Measurements from ENCODE around the gene GARIN5A.
"Not testable (repeated sequence)": the region's sequence is repeated elsewhere in the genome, so short reads cannot be mapped to it uniquely, and the experiment has no call there.

GARIN5A gene

DNA sequence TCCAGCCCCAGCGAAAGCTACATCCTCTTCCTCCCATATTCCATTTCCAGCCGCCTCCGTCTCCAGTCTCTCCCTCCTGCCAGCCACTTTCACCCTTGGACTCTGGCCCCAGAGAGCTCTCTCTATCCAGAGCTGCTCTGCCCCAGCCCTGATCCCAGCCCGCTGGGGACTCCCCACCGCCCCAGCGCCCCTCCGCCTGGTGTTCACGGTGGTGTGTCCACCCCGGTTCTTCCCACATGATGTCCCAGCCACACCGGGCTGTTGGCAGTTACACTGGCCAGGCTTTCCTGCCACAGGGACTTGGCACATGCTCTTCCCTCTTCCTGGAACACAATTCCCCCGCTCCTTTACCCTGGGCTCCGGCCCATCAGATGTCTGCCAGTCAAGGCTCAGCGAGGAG is 11.6 kb downstream of the GARIN5A start:
- no peak for DNase-seq (ENCODE audit: low spot score)

DNA sequence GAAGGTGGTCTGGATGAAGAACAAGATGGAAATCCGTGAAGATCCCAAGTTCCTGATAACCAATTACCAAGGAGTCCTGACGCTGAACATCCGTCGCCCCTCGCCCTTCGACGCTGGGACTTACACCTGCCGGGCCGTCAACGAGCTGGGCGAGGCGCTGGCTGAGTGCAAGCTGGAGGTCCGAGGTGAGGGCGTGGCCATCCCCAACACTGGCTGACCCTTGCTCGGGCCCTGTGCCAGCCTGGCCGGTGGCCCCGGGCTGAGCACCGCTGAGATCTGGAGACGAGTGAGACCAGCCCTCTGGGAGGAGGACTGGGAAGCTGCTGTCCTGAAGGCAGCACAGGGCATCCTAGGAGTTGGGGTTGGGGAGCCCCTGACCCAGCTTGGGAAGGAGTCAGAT is 12.3 kb downstream of the GARIN5A start:
- DNase-seq (ENCODE audit: low spot score), result no peak

DNA sequence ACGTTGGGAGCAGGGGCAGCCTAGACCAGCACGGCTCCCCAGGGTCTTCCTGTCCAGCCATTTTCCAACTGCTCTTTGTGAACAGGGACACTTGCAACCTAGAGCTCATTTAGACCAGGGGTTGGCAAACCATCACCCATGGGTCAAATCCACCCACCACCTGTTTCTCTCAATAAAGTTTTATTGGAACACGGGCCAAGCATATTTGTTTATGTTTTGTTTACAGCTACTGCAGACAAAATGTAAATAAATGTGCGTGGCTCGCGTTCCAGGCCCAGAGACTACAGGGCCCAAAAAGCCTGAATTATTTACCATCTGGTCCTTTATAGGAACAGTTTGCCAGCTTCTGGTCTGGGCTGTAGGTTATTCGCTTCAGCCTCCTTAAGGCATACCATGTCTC is 13.7 kb downstream of the GARIN5A start:
- DNase-seq (ENCODE audit: low spot score), result no peak

DNA sequence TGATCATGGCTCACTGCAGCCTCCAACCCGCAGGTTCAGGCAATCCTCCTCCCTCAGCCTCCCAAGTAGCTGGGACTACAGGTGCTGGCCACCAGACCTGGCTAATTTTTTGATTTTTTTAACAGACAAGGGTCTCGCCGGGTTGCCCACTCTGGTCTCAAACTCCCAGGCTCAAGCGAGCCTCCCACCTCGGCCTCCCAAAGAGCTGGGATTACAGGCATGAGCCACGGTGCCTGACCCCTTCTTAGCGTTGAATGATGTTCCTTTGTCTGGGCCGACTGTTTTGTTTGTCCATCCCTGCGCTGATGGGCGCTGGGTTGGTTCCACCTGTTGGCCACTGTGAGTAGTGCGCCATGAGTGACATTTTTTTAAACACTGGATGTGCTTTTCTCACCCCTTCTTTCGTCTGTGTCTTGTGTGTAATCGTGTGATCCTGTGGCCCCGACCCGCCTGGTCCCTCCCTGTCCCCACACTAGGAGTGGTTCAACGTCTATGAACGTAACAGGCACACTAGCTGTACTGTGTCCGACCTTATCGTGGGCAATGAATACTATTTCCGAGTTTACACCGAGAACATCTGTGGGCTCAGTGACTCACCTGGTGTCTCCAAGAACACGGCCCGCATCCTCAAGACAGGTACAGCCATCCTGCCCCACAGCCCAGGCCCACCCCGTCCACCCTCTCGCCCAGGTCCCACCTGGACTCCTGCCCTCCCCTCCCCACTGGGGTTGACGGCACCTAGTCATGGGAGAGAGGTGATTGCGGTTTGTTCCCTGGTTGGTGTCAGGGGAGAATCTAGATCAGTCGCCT is 15.4 kb downstream of the GARIN5A start:
- DNase-seq (ENCODE audit: low spot score), result peak; percentile 83

DNA sequence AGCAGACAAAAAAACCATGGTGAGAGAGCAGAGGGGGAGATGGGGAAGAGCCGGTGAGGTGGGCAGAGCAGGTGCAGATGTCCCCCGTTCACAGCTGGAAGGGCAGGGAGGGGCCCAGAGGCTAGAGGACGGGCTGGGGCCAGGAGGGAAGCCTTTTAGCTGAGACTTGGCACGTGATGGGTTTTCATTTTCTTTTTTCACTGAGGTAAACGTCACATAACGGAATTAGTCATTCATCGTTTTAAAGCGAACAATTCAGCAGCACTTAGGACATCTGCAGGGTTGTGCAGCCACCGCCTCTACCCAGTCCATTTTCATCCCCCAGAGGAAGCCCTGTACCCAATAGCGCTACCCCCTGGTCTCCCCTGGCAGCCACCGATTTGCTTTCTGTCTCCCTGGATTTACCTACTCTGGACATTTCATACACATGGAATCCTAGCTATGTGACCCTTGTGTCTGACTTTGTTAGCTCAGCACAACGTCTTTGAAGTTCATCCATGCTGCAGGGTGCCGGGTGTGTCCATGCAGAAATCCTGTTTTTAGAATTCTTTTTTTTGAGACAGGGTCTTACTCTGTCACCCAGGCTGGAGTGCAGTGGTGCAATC is 16.4 kb downstream of the GARIN5A start:
- DNase-seq (ENCODE audit: low spot score), result peak; percentile 72

DNA sequence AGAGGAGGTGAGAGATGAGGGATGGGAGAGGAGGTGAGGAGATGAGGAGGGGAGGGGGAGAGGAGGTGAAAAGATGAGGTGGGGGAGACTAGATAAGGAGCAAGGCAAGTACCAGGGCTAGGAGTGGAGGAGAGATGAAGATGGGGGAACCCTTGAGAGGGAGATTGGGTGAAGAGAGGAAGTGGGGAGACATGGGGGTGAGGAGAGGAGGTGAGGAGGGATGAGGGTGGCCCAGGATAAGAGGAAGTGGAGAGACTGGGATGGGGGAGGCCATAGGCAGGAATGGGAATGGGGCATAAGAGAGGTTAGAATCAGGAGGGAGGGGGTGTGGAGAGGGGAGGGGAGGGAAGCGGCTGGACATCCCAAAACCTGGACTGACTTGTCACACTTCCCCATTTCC is 17.0 kb downstream of the GARIN5A start:
- DNase-seq (ENCODE audit: low spot score), result no peak

DNA sequence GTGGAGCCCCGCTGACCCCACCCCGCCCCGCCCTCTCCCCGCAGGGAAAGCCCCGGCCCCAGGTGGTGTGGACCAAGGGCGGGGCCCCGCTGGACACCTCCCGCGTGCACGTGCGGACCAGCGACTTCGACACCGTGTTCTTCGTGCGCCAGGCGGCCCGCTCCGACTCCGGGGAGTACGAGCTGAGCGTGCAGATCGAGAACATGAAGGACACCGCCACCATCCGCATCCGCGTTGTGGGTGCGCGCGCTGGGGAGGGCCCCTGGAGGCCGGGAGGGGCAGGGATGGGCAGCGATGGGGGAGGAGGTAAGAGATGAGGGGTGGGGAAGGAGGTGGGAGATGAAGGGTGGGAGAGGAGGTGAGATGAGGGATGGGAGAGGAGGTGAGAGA is 17.6 kb downstream of the GARIN5A start:
- DNase-seq (ENCODE audit: low spot score), result no peak

DNA sequence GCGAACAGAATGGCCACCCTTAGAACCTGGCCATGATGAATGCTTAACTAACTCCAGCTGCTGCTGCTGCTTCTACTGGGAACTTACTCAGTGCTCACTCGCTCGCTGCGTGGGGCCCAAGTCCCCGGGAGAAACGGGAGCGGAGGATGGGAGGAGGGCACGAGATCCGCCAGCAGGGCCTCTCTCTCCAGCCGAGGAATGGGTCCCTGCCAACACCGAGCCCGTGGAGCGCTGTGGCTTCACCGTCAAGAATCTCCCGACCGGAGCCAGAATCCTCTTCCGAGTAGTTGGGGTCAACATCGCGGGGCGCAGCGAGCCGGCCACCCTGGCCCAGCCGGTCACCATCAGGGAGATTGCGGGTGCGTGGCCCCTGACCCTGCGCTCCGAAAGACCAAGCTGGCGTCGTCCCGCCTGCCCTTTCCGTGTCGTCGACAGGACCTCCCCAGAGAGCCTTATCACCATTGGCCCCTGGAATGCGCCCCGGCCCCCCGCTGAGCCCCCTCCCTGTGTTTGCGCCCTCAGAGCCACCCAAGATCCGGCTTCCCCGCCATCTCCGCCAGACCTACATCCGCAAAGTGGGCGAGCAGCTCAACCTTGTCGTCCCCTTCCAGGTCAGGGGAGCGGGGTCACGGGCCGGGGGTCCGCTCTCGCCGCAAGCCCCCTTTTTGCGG is 18.1 kb downstream of the GARIN5A start:
- DNase-seq (ENCODE audit: low spot score), result no peak

DNA sequence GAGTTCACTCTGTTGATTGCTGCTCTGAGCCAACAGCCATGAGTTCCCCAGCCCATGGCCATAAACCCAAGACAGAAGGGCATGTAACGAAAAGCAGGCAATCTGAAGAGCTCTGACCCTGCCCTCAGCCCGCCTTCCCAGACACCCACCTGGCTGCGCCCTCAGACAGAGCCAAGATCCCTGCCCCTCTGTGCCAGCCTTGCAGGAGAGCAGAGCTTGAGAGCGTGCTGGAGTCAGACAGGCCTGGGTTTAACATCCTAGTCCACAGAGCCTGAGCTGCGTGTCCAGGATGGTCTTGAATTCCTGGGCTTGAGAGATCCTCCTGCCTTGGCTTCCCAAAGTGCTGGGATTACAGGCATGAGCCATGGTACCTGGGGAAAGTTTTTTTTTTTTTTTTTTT is 19.3 kb downstream of the GARIN5A start:
- DNase-seq (ENCODE audit: low spot score), result no peak

DNA sequence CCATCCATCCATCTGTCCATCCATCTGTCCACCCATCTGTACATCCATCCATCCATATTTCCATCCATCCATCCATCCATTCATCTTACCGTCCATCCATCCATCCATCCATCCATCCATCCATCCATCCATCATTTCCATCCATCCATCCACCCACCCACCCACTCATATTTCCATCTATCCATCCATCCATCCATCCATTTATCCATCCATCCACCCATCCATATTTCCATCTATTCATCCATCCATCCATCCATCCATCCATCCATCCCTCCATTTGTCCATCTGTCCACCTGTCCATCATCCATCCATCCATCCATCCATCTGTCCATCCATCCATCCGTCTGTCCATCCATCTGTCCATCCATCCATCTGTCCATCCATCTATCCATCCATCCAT is 20.7 kb downstream of the GARIN5A start:
- no peak for DNase-seq (ENCODE audit: low spot score)

DNA sequence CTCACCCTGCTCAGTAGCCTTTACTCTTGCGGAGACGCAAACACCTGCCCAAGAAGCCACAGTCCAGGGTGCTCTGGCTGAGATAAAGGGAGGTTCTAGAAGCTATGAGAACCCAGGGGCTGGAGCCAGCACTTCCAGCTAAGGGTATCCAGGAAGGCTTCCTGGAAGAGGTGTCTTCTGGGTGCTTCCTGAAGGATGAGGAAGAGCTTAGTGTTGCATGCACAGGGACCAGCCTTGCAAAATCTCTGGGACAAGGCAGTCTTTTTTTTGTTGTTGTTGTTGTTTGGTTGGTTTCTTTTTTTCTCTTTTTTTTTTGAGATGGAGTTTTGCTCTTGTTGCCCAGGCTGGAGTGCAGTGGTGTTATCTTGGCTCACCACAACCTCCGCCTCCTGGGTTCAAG is 23.4 kb downstream of the GARIN5A start:
- DNase-seq (ENCODE audit: low spot score), result no peak

DNA sequence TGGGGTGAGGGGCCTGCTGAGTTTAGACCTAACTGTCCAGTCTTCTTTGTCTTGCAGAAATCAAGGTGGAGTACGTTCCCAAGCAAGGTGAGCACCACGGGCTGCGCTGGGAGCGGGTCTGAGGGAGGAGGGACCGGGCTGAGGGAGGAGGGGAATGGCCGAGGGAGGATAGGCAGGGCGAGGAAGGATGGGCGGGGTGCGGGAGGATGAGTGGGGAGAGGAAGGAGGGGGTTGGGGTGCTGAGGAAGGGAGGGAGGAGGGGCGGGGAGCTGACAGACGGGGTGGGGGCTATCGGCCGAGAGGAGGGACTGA is 25.5 kb downstream of the GARIN5A start:
- DNase-seq (ENCODE audit: low spot score), result no peak

DNA sequence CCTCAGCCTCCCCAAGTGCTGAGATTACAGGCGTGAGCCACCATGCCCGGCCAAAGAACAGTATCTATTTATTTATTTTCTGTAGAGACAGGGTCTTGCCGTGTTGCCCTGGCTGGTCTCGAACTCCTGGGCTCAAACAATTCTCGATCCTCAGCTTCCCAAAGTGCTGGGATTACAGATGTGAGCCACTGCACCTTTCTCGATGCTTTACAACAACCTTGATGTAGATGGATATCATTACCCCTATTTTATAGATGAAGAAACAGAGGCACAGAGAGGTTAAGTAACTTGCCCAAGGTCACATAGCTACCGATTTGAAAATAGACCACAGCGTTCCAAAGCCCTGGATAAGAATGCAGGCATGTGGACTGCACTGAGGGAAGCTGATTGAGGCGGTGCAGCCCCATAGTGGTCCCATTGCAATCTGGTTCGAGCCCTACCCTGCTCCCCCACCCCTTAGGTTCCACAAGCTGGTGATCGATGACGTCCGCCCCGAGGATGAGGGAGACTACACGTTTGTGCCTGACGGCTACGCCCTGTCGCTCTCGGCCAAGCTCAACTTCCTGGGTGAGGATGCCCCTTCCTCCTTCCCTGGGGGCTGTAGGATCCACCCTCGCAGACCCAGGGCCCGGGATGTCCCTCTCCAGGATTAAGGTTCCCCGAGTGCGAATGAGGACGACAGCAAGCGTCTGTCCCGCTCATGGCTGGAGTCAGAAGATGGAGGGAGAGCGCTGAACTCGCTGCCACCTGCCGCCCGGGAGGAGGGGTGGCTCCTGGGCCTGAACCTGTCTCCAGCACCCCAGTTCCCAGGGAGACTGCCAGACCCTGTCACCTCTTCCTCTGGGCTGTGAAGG is 26.1 kb downstream of the GARIN5A start:
- DNase-seq (ENCODE audit: low spot score), result no peak

DNA sequence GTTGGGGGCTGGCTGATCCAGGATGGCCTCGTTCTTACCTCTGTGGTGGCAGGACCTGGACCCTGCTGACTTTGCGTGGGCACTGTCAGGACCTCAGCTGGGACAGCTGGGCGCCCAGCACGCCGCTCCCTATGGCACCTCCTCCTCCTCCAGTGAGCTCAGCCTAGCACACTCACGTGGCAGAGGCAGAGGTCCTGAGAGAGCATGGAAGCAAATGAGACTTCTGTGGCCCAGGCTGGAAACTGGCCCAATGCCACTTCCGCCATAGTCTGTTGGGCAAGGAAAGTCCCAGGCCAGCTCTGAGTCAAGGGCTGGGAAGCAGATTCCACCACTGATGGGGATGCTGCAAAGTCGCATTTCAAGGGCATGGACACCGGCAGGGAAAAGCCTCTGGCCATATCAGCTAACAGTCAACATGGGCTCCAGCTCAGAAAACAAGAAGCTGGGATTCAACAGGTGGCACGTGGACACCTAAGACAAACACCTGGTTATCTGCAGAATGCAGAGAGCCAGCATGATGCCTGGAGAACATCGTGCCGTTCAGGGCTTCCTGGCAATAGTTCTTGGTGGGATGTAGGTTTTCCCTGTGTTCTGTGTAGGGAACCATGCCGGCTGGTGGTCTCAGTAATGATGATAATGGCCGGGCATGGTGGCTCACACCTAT is 27.3 kb downstream of the GARIN5A start:
- DNase-seq (ENCODE audit: low spot score), result no peak

DNA sequence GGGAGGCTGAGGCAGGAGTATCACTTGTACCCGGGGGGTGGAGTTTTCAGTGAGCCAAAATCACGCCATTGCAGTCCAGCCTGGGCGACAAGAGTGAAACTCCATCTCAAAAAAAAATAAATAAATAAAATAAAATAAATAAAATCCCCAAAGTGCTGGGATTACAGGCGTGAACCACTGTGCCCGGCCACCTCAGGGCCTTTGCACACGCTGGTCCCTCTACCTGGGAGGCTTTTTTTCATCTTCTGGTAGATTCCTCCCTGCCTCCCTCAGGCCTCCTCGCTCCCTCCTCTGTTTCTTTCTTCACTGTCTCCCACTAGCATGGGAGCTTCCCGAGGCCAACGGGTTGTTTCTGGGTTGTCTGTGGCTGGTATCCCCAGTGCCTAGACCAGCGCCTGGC is 28.9 kb downstream of the GARIN5A start:
- no peak for DNase-seq (ENCODE audit: low spot score)

DNA sequence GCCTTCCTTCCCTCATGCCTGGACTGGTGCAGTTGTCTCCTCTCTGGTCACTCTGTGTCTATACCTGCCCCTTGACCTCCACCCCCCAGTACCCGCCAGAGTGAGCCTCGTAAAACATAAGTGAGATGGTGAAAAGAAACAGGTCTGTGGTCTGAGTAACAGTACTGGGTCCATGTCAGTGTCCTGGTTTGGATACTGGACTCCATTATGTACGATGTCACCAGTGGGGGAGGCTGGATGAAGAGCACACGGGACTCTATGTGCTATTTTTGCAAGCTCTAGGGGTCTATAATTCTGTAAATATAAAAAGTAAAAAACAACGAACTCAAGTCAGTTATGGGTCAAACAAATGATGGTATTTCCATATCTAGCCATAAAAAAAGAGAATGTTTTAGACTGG is 29.6 kb downstream of the GARIN5A start:
- DNase-seq (ENCODE audit: low spot score), result no peak

DNA sequence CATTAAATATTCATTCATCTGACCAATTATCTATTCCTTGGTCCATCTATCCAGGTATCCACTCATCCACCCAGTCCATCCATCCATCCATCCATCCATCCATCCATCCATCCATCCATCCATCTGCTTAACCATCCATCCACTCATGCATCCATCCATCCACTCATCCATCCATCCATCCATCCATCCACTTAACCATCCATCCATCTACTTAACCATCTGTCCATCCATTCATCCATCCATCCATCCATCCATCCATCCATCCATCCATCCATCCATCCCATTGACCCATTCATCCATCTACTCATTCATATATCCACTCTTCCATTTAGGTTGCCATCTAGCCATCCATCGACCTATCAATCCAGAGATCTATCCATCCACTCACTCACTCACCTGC is 32.6 kb downstream of the GARIN5A start:
- DNase-seq (ENCODE audit: low spot score), result no peak

DNA sequence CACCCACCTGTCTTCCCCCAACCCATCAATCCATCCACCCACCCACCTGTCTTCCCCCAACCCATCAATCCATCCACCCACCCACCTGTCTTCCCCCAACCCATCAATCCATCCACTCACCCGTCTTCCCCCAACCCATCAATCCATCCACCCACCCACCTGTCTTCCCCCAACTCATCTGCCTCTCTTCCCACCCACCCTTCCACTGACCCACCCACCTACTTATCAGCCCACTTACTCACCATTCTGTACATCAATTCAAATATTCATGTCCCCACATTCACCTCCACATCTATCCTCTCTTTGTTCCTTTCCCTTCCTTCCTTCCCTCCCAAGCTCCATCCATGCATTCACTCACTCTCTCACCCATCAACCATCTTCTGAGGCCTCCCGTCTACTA is 37.5 kb downstream of the GARIN5A start:
- not testable (repeated sequence) for DNase-seq (ENCODE audit: low spot score)

DNA sequence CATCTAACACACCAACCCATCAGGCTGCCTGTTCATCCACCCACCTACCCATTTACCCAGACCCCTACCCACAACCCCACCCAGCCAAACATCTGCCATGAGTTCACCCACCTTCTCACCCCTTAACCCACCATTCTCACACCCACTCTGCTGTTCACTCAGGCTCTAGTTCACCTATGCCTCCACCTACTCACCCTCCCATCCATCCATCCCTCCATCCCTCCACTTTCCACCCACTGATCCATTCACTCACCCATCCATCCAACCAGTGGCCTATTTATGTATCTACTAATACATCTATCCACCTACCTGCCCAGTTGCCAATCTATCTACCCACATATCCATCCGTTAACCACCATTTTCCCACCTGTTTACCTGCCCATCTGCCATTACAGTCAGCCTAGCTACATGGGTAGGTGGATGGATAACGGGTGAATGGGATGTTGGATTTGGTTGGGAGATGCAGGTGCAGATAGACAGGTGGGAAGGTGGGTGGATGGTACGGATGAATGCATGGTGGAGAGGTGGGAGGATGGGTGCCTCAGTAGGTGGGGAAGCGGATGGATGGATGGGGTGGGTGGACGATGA is 38.7 kb downstream of the GARIN5A start:
- no peak for DNase-seq (ENCODE audit: low spot score)

DNA sequence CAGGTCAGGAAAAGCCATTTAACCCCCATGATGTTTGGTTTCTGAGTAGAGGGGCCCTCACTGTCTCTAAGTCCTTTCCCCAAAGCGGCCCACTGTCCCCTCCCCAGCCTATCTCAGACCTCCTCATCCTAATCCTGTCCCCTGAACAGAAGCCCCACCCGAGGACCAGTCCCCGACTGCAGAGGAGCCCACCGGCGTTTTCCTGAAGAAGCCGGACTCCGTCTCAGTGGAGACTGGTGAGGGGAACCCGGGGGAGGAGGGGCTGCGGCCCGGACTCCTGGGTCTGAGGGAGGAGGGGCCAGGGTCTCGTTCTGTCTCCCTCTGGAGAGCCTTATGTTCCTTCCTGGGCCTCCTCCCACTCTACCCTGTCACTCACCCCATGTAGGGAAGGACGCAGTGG is 41.0 kb downstream of the GARIN5A start:
- DNase-seq (ENCODE audit: low spot score), result no peak

DNA sequence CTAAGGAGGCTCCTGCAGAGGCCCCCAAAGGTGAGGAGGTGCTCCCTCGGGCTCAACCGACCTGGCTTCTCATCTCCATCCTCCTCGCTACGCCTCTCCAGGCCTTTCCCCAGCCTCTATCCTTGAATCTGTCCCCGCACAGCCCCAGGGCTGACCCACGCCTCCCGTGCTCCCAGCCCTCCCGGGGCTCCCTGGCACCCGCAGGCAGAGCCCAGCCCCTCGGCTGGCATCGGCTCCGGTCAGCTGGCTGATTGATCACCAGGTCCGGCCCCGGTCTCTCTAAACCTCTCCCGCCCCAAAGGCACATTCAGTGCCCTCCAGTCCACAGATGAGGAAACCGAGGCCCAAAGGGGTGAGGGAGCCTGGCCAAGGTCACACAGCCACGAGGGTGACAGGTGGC is 41.4 kb downstream of the GARIN5A start:
- no peak for DNase-seq (ENCODE audit: low spot score)

DNA sequence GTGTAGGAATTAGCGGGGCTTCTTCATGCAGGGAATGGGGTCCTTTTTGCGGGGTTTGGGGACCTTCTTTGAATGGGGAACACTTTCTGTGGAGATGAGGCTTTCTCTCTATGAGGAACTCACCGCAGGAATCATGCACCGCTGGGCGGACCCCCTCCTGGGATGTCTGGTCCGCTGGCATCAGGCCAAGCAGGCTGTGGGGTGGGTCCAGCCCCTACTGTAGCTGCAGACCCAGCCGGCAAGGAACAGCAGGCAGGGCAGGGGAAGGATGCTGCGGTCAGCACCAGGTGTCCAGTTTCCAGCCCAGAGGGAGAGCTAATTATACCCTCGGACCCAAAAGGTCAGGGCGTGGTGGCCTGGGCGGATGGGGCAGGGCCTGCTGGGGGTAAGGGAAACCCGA is 42.1 kb downstream of the GARIN5A start:
- DNase-seq (ENCODE audit: low spot score), result no peak
